HG03196 (cell line): ENCODE measurements around the gene SFXN5.

ENCODE experiments used
- ATAC-seq: cut with Tn5 transposase; IDR thresholded peaks from one replicate; pipeline ENCODE4 v1.9.1; 2021; ENCODE audit not compliant: unreplicated experiment

Gene SFXN5

DNA sequence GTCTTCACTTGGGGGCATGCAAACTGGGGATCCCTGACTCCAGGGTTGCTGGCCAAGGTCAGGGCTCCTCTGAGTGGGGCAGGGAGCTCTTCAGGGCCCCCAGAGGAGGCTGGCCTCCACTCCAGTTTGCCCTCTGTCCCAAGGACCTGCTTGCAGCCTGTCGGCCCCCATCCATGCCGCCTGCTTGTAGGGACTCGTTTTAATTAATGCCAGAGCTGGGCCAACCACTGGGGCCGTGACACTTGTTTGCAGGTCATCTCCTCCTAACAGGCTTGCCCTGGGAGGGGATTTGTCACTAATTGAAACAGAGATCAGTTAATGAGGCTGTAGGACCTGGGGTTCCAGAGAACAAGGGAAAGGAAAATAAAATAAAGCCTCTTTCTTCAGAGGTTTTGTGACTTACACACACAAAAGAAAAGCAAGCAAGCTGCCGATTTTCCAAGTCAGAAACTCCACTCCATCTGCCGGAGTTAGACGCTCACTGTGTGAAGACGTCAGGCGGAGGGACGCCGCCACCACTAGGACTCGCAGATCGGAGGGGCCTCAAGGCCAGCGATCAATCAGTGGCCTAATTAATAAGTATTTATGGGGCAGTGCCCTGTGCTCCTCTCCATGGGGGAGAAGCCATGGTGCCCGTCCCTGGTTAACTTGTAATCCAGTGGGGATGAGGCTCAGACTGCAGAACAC, 75.9 kb downstream of the SFXN5 start:
- no peak for ATAC-seq

DNA sequence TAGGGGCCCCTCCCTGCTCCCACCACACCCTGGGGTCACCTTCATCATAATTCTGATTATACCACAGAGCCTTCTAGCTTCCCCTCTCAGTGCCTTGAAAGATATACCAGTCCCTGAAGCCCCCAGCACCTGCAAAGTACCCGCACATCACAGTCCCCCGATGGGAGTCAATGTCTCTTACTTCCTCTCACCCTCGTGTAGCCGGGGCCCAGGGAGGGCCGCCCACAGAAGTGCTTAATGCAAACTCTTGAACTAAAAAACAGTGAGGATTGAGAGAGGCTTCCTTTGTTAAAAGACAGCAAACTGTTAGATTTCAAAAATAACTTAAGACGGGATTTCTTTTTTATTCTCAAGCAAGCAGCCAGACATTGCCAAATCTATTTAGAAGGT, 76.5 kb downstream of the SFXN5 start:
- no peak for ATAC-seq

DNA sequence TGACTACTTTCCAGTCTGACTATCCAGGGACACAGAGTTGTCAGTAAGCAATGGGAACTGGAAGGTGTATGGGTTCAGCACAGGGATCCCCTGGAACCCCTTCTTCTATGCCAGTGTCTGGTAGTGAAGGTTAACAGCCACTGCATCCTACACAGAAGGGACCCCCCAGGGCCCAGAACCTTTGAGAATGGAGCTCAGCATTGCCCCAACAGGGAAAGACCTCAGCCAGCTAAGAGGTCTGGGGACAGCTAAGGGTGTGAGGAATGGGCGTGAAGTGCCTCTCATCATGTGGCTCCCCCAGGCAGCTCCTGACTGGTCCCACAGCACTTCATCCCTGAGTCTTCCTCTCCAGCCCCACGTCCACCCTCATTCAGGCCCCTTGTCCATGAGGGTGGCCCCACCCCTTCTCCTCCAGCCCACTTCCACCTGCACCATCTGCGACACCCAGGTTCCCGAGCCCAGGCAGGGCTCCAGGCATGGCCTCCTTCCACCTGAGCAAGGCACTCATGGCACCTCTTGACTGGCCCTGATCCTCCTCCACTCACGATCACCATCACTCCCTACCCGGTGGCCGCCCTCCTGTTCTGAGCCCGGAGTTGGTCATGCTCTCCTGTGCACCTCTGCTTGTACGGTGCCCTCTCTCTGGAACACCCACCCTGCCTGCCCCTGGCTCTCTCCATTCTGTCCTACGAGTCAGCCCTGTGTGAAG, 77.1 kb downstream of the SFXN5 start:
- no peak for ATAC-seq

DNA sequence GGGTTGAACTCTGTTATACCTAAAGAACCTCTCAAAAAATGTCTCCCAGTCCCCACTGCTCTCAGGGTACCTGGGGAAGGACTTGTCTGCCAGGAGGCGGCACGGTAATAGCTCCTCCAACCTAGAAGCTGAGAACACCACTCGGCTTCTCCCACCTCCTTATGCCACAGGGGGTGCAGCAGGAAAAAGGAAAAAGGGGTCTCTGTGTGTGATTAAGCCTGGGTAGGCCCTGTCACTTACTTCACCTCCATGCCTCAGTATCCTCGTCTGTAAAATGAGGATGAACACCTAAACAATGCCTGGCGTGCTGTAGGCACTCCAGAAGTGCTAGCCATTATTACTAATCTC, 77.6 kb downstream of the SFXN5 start:
- no peak for ATAC-seq

DNA sequence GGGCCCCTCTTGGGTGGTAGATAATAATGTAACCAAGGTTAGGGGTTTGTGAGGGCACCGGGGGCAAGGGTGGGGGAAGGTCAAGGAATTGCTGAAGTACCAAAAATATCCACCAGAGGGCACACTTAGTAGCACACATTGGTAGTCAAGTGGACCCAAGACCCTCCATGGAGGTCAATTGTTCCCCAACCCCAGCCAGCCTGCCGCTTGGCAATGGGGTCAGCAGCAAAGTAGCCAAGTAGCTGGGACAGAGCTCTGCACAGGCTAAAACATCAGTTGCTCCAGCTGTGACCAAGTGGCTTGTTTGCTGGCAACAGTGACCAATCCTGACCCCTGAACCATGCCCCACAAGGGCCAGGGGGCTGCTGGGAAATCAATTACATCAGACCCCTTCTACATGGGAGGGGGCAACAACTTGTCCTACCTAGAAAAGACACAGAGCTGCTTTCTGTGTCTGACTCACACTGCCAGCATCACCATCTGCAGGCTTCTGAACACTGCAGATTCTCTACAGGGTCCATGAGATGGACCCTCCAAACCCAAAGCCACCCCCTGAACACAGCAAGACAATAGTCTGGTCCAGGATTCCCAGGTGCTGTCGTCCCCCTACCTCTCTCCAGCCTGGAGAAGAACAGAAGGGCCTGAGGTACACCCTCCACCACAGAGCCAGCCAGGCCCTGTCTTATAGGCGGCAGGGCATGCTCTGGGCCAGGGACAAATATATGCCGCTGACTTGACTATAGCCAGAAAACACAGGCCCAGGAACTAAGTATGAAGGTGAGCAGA, 78.2 kb downstream of the SFXN5 start:
- ATAC-seq, result no peak

DNA sequence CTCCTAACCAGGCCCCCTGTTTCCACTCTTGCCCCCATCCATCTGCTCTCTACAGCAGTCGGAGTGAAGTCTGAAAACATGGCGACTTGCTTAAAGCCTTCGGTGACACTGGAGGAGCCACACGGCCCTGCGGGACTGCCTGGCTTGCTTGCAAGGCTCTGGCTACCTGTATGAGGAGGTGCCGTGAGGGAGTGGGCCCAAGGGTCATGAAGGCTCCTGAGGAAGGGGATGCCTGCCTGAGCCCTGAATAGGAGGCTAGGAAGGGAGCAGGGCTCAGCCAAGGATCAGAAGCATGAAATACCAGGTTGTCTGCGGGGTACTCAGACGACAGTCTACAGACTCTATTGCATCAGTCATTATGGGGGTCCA, 78.8 kb downstream of the SFXN5 start:
- no peak for ATAC-seq

DNA sequence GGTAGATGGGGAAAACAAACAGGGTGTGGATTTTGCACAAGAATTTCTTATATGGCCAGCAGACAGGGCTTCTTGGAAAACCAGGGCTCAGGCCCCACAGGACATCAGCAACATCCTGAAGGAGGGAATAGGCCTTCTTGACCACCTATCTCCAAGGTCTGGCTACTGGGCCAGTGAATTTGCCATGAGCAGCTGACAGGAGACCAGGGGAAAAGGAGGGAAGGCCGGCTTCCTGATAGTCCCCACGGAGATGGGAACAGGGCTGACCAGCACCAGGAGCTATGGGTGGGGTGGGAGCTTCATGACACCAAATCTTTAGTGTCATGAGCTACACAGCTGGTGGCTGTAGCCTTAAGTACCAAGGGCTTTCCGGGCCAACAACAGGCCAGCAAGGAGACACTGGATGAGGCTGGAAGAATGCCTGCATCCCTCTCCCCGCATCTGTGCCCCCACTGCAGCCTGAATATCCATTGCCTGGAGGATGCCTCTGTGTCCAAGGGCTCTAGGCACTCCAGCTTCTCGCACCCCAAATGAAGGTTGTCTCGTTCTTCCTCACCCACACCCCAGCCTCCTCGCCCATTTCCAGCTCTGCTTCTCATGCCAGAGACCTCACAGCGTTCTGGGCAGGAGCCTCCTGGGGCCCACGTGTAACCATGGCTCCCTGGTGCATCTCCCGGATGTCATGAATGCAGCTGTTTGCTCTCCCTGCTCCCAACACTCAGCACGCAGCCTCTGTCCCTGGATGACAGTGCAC, 79.4 kb downstream of the SFXN5 start:
- ATAC-seq, result no peak

DNA sequence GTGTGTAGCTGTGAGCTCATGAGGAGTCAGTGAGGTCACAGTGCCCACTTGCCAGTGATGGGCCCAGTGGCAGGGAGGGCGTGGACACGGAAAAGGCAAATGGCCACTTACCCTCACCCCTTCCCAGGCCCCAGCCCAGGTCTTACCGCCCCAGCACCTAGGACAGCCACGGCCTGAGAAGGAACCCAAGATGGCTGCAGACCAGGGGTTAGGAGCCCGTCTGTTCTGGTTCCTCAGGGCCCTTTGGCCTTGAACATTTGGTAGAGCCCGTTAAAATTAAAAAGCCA, 80.1 kb downstream of the SFXN5 start:
- ATAC-seq, result no peak

DNA sequence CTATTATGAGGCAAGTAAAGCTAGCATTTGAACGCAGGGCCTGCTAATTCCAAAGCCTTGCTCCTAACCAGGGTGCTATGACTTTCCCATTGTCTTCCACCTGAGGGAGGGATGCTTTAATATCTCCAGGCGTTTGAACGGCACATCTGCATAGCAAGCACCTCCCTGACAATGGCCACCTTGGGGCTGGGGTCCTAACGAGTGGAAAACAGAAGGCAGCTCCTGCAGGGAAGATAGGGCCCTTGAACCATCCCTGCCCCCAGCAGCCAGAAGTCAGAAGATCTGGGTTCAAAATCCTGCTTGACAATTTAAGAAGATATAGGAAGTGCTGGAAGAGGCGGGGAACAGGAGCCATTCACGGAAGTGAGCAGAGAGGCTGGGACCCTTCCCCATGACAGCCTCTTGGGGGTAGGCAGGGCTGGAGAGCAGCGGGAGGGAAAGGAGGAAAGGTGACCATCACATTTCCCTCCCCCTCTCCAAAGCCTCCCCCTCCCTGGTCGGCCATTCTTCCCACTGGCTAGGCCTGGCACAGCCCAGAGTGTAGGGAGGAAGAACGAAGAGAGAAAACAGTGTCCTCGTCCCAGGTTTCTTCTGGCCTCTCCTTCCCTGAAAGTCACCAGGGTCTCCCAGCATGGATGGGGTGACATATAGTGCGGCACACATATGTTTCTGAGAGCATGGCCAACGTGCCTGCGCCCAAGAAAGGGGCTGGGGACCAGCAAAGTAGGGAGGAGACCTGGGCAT, 80.6 kb downstream of the SFXN5 start:
- ATAC-seq, result no peak

DNA sequence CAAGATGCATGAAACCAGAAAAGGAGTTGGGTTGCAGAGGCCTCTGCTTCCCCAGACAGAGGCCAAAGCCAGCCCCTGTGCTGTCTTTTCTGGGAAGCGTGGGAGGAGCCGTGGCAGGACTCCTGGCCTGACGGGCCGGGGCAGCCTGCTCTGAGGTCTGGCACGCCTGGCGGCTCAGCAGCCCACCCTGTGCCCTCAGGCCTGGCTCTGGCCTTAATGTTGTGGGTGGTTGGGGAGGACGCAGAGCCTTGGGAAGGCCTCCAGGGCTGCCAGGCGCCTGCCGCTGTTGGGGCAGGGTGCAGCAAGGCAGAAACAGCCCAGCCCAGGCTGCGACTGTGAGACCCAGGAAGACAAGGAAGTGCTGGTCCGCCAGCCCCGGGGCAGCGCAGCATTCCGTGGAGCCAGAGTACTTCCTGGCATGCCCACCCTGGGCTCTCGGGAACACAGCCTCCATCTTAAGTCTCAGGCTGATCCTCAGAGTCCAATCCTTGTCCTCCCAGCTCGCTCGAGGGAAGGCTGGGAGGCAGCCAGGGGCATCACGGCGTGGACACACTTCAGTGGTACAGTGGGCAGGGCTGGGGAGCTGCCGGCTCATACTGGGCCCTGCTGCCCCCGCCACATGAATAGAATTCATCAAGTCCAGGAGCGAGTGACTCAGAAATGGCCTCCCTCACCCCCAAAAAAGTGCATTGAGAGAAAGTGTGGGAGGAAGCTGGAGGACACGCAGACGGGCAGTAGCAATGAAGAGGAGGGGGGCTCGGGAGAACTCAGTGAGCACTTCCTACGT, 81.5 kb downstream of the SFXN5 start:
- ATAC-seq, result no peak

DNA sequence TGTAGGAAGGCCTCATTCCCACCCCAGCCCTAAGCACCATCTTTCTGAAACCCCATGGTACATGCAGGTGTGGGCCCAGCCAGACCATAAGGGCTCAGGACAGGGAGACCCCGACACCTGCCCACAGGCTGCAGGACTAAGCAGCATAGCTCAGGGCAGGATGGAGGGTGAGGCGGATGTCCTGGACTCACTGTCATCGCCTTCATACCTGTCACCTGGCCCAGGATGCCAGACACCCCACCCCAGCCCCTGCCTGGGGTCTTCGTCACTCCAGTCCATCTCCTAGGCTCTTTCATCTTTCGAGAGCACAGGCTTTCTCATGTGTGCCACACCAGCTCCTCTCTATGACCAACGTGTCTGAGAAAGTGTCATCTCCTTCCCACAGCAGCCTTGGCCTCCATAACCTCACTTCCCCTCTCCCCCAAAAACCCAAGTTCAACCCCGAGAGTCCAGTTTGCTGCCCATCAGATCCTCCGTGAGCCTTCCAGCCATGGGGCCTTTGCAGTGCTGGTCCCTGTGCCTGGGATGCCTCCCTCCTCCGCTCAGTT, 82.7 kb downstream of the SFXN5 start:
- no peak for ATAC-seq

DNA sequence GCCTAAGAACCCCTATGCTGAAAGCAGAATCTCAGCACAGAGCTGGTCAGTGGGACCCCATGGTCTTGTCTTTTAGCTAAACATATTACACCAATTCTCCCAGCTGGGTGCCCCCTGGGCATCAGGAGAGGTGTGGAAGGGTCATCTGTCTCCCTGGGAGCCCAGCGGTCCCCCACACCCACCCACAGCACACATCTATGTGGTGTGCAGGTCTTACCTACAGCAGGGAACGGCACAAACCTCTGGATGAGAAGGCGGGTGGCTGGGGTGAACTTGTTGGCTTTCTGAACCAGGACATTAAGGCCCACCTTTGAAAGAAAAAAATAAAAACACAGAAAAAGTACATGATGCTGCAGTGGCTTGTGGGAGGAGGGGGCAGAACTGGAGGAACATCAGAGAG, 83.5 kb downstream of the SFXN5 start:
- ATAC-seq, result no peak

DNA sequence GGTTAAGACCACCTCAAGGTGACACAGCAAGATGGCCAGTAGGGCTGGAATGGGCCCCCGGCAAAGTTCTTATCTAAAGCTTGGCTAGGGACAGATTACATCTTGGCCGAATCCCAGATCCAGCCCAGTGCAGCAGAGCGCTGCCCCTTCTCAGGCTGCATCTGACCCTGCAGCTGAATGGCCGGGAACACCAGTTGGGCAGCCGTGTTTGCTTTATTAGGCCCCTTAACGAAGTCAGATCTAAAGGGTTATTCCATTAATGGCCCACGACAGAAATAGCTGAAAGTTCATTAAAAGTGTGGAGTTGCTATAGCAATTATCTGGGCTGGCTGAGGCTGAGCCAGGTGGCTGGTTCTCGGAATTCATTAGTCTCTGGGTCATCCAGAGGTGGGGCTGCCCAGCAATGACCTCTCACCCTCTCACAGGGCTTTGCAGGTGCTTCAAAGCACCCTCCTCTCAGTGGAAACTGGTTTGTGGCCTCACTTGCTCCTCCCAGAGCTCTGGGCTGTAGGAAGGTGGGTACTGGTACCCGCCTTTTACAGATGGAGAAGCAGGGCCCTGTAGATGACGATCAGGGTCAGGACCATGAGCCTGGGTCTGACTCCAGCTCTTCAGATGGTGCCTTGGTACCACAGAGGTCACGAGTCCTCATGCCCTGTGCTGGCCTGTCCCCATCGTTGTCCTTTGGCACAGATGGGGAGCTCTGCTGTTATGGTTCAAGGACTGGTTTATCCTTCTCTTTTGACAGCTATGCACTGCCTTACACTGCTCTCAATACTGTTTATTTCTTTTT, 85.4 kb downstream of the SFXN5 start:
- ATAC-seq, result no peak

DNA sequence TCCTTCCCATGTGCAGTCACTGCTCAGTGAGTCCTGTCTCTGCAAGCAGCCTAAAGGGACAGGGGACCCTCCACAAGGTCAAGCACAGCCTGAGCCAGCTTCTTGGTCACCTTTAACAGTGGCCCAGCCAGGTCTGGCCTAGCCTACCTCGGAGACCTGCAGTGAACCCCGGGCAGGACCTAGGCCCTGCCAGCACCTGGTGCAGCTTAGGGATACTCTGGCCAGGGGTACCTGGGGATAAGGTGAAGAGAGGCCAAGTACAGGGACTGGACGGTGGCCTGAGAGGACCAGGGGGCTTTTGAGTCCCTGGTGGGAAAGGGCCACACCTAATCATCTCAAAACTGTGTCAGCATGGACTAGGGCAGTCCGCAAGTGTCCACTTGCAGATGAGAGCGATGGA, 86.4 kb downstream of the SFXN5 start:
- no peak for ATAC-seq

DNA sequence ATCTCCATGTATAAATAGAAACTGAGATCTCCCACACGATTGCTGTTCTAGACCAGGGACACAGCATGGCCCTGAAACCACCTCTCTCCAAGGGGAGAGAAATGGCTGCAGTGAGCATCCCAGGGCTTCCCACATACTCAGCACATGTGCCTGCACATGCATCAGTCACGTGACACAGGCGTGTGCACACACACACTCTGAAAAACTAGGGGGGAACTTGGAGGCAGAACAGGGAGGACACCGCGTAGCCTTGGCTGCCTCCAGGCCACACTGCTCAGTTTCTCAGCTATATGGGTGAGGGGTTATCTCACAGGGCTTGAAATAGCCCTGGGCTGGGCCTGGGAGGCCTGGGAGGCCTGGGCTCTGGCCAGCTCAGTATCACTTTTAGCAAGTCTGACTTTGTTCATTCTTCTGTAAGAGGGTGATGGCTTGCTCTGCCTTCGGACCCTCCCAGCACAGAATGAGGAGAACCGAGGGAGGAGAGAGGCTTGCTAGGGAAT, 87.3 kb downstream of the SFXN5 start:
- no peak for ATAC-seq

DNA sequence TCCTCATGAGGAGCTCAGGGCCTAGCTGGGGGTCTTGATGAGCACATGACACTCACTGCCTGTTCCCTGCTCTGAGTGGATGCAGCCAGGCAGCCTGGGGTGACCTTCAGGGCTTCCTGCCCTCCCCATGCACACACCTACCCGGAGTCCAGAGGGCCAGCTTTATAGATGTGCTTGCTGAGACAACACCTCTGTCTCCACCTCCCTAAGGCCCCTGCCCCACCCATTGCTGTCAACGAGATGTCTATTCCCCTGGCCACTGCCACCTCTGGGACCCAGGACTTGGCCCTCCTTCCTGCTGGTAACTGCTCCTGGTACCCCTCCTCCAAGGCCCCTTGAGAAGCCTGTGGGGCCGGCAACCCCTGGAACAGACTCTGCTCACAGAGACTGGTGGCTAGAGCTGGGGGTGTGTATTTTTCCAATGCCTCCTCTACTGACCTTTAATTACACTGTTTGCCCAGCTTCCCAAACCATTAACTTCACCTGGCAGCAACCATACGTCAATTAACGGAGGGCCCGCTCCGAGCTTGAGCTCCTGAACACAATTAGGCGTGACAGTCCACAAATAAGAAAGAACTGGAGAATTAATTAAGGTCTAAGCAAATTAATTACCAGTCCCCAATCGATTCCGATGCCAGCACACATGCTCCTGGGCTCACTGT, 87.9 kb downstream of the SFXN5 start:
- ATAC-seq, result no peak

DNA sequence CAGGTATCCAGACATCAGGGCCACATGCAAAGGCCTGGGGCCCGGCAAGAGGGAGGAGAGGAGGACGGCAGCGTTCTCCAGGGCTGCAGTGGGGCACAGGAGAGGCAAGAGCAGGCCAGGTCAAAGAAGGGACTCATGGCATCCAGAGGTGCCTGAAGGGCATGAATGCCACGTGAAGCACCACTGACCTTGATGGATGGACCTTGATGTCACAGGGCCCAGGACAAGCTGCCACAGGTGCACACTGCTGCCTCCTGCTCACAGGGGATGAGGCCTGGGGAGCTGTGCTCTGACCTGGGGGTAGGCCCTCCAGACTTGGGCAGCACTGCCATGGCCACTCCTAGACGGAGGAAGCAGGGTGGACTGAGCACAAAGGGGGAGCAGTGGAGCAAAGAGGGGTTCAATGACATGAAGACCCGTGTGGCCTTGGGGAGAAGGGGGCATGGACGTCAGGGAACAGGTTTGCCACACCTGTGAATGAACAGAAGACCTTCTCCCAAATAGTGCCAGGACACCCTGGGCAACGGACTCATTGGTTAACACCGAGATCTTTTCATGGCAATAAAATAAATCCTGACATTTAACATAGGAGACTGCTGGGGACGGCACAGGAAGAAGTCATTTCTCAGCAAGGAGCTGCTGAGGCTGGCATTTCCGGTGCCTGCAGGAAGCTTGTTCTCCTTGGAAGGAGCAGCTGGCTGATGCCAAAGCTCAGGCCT, 88.6 kb downstream of the SFXN5 start:
- ATAC-seq, result no peak

DNA sequence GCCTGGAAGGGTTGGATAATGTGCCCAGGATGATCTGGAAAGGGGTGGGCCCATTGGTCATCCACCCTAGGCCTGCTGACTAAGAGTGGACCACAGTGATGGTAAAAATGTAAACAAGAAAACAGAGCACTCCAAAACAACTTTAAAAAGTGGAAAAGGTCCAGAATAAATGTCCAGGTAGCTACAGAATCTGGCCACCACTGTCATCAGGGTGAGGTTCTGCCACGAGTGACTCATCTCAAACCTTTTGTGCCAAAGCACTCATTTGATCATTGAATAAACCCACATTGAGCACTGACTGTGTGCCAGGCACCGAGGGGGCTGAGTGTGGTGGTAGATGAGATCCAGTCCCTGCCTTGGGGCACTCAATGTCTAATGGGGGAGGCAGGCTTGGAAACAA, 89.3 kb downstream of the SFXN5 start:
- no peak for ATAC-seq
